H1 (cell line): Measurements from ENCODE around the gene PCCA. TPM values are rescaled to one million over a fixed set of nuclear protein-coding genes. Genes with fewer than 3 reads are reported as not detected.

ENCODE experiments used
- CTCF ChIA-PET: fragments of 300-600 bp; sonication (Branson Sonifier 250); formaldehyde crosslinking; loops from one replicate; lab custom pipeline; 2021; ENCODE audit not compliant: partially characterized antibody; lab: Charles Lee
- POLR2A ChIA-PET: fragments of 300-600 bp; sonication (Branson Sonifier 250); formaldehyde crosslinking; loops from one replicate; lab custom pipeline; 2021; ENCODE audit warnings: inconsistent platforms; ENCODE audit not compliant: partially characterized antibody; lab: Charles Lee
- DNase-seq, 2 experiments: peaks; one replicate each; pipeline versions ENCODE4 v3.0.0 to v3.0.0-alpha.2; 2010 to 2022; ENCODE audit warnings: low spot score in 2 of 2, low read depth in 1 of 2, mixed read lengths in 1 of 2
- FAIRE-seq: peaks from 2 replicates; lab custom pipeline; 2011; peaks lifted over from hg19 to GRCh38; lab: Jason Lieb, UNC
- H2AFZ ChIP-seq: 2 replicates; pipeline ENCODE4 v1.8.1; 2012; ENCODE audit warnings: low read length, inconsistent platforms
- H2AK5ac ChIP-seq: 2 replicates; pipeline ENCODE4 v1.6.1; 2013; ENCODE audit warnings: low read depth, low read length
- H2BK120ac ChIP-seq: replicated peaks from 2 replicates; pipeline ENCODE3; 2013; ENCODE audit warnings: low read depth, low read length, inconsistent platforms
- H2BK12ac ChIP-seq: 2 replicates; pipeline ENCODE4 v1.6.1; 2013; ENCODE audit warnings: low read depth, low read length
- H2BK15ac ChIP-seq: 2 replicates; pipeline ENCODE4 v1.6.1; 2013; ENCODE audit warnings: low read length
- H2BK20ac ChIP-seq: 2 replicates; pipeline ENCODE4 v1.6.1; 2013; ENCODE audit warnings: low read length
- H2BK5ac ChIP-seq: 2 replicates; pipeline ENCODE4 v1.6.1; 2013; ENCODE audit warnings: low read depth, low read length
- H3K14ac ChIP-seq: 2 replicates; pipeline ENCODE4 v1.6.1; 2013; ENCODE audit warnings: inconsistent platforms; ENCODE audit not compliant: insufficient read length
- H3K18ac ChIP-seq: 2 replicates; pipeline ENCODE4 v1.6.1; 2013; ENCODE audit warnings: low read length; ENCODE audit errors: extremely low read depth
- H3K23ac ChIP-seq: 2 replicates; pipeline ENCODE4 v1.6.1; 2013; ENCODE audit warnings: inconsistent platforms; ENCODE audit not compliant: insufficient read length
- H3K23me2 ChIP-seq: 2 replicates; pipeline ENCODE4 v1.6.1; 2013; ENCODE audit warnings: low read depth, low read length
- H3K27ac ChIP-seq: 2 replicates; pipeline ENCODE4 v1.6.1; 2011; ENCODE audit warnings: low read depth, low read length, inconsistent platforms
- H3K27me3 ChIP-seq, 4 experiments: replicated peaks in 1 of 4; 1 replicate in 1 of 4; 2 replicates in 3 of 4; pipeline versions ENCODE4 v1.6.1 to v1.8.1; 2011 to 2013; ENCODE audit warnings: low read length in 3 of 4, mild to moderate bottlenecking in 3 of 4, inconsistent platforms in 2 of 4, mixed read lengths in 2 of 4, moderate library complexity in 1 of 4; ENCODE audit not compliant: control insufficient read depth in 3 of 4, insufficient read depth in 3 of 4; ENCODE audit errors: extremely low read depth in 1 of 4
- H3K36me3 ChIP-seq, 4 experiments: 2 replicates each; pipeline versions ENCODE4 v1.6.1 to v1.8.1; 2011 to 2013; ENCODE audit warnings: mild to moderate bottlenecking in 4 of 4, low read length in 3 of 4, moderate library complexity in 2 of 4, control low read depth in 1 of 4, inconsistent platforms in 1 of 4; ENCODE audit not compliant: insufficient read depth in 4 of 4, control insufficient read depth in 2 of 4
- H3K4ac ChIP-seq: replicated peaks from 2 replicates; pipeline ENCODE3; 2013; ENCODE audit warnings: low read length, low read depth, mixed read lengths, inconsistent platforms; ENCODE audit not compliant: insufficient read length
- H3K4me1 ChIP-seq, 4 experiments: replicated peaks in 1 of 4; 1 replicate in 1 of 4; 2 replicates in 3 of 4; pipeline versions ENCODE4 v1.6.1 to v1.8.1; 2011 to 2013; ENCODE audit warnings: low read length in 3 of 4, inconsistent platforms in 2 of 4, mixed read lengths in 1 of 4; ENCODE audit not compliant: insufficient read depth in 4 of 4, control insufficient read depth in 3 of 4
- H3K4me2 ChIP-seq, 2 experiments: 2 replicates each; pipeline versions ENCODE4 v1.6.1 to v1.8.1; 2011 to 2013; ENCODE audit warnings: low read depth in 2 of 2, low read length in 2 of 2, control low read depth in 1 of 2, inconsistent platforms in 1 of 2, mild to moderate bottlenecking in 1 of 2; ENCODE audit not compliant: insufficient read depth in 1 of 2
- H3K4me3 ChIP-seq, 4 experiments: fragments of 200-600, 300-600 bp in 1 of 4; sonication (generic), shearing (Covaris generic), sonication (Bioruptor Twin) in 1 of 4; 2 replicates each; pipeline versions ENCODE4 v1.5.1 to v1.8.1; 2011 to 2016; ENCODE audit warnings: low read length in 4 of 4, low read depth in 3 of 4, control low read depth in 2 of 4, inconsistent platforms in 2 of 4, mild to moderate bottlenecking in 2 of 4, mixed read lengths in 1 of 4, moderate library complexity in 1 of 4; ENCODE audit not compliant: insufficient read depth in 2 of 4; ENCODE audit errors: extremely low read depth in 1 of 4
- H3K56ac ChIP-seq: replicated peaks from 2 replicates; pipeline ENCODE3; 2013; ENCODE audit warnings: low read depth, mild to moderate bottlenecking, mixed read lengths, low read length, inconsistent platforms; ENCODE audit not compliant: insufficient read length
- H3K79me1 ChIP-seq: 2 replicates; pipeline ENCODE4 v1.6.1; 2013; ENCODE audit warnings: low read depth, low read length, control low read depth
- H3K79me2 ChIP-seq, 2 experiments: 2 replicates each; pipeline versions ENCODE4 v1.6.1 to v1.8.1; 2012 to 2013; ENCODE audit warnings: low read length in 2 of 2, mild to moderate bottlenecking in 2 of 2, inconsistent platforms in 1 of 2; ENCODE audit not compliant: insufficient read depth in 2 of 2, control insufficient read depth in 1 of 2
- H3K9ac ChIP-seq, 4 experiments: replicated peaks in 1 of 4; 1 replicate in 1 of 4; 2 replicates in 3 of 4; pipeline versions ENCODE4 v1.6.1 to v1.8.1; 2011 to 2013; ENCODE audit warnings: low read depth in 3 of 4, low read length in 3 of 4, control low read depth in 2 of 4, mild to moderate bottlenecking in 2 of 4, moderate library complexity in 2 of 4, inconsistent platforms in 1 of 4; ENCODE audit errors: extremely low read depth in 1 of 4
- H3K9me3 ChIP-seq, 2 experiments: 2 replicates each; pipeline versions ENCODE4 v1.6.1 to v1.8.1; 2012 to 2013; ENCODE audit warnings: mild to moderate bottlenecking in 2 of 2, moderate library complexity in 2 of 2, control low read depth in 1 of 2, inconsistent platforms in 1 of 2, low read depth in 1 of 2, low read length in 1 of 2, mixed read lengths in 1 of 2; ENCODE audit not compliant: insufficient read depth in 2 of 2
- H4K20me1 ChIP-seq, 2 experiments: replicated peaks in 1 of 2; 2 replicates each; pipeline versions ENCODE3 to v1.8.1; 2011 to 2013; ENCODE audit warnings: inconsistent platforms in 2 of 2, low read length in 2 of 2, mild to moderate bottlenecking in 1 of 2; ENCODE audit not compliant: insufficient read depth in 2 of 2, control insufficient read depth in 1 of 2
- H4K5ac ChIP-seq: 2 replicates; pipeline ENCODE4 v1.6.1; 2013; ENCODE audit warnings: low read length, low read depth, mixed read lengths, inconsistent platforms; ENCODE audit not compliant: insufficient read length
- H4K8ac ChIP-seq: 2 replicates; pipeline ENCODE4 v1.8.0; 2013; ENCODE audit warnings: mild to moderate bottlenecking, moderate library complexity, low read length, inconsistent platforms; ENCODE audit not compliant: insufficient read depth; ENCODE audit errors: extremely low read depth
- H4K91ac ChIP-seq: replicated peaks from 2 replicates; pipeline ENCODE3; 2013; ENCODE audit warnings: low read length, mixed read lengths, inconsistent platforms; ENCODE audit not compliant: insufficient read length
- CHD2 ChIP-seq: IDR thresholded peaks from 2 replicates; pipeline ENCODE4 v1.6.1; 2012; ENCODE audit warnings: low read length, improper control_type of control experiment
- KDM4A ChIP-seq: IDR thresholded peaks from one replicate; pipeline ENCODE4 v1.7.1; 2012; ENCODE audit warnings: low read depth, mild to moderate bottlenecking, moderate library complexity, low read length, inconsistent platforms; ENCODE audit not compliant: severe bottlenecking
- SIN3A ChIP-seq, 2 experiments: IDR thresholded peaks in 1 of 2; conservative IDR thresholded peaks in 1 of 2; 2 replicates each; pipeline ENCODE4 v1.6.1; 2011 to 2012; ENCODE audit warnings: low read length in 2 of 2, improper control_type of control experiment in 1 of 2, low read depth in 1 of 2, mild to moderate bottlenecking in 1 of 2
- SIRT6 ChIP-seq: IDR thresholded peaks from one replicate; pipeline ENCODE4 v1.7.1; 2012; ENCODE audit warnings: low read length, inconsistent platforms
- TBP ChIP-seq: IDR thresholded peaks from 2 replicates; pipeline ENCODE4 v1.6.1; 2011; ENCODE audit warnings: low read depth, low read length, improper control_type of control experiment
- WGBS, 2 experiments: shearing (Covaris generic) in 1 of 2; methylation state at CpG; one replicate each; pipeline versions ENCODE4 v1.1.6 to v1.1.7; 2013 to 2015; ENCODE audit warnings: low lambda C conversion rate in 2 of 2, mixed read lengths in 2 of 2, inconsistent platforms in 1 of 2, low coverage in 1 of 2, missing lambda C conversion rate in 1 of 2; ENCODE audit not compliant: insufficient replicate concordance in 2 of 2, insufficient coverage in 1 of 2, insufficient read length in 1 of 2; ENCODE audit errors: extremely low coverage in 1 of 2, missing lambda C conversion rate in 1 of 2; 5-methylcytosine and 5-hydroxymethylcytosine counted together
- polyA plus RNA-seq, 7 experiments: library from polyadenylated mRNA; depleted of rRNA in 3 of 7; stranded (reverse) in 5 of 7; unstranded in 2 of 7; fragments of >200 nt in 5 of 7; fragments of 200-250 nt in 2 of 7; gene quantifications; 1 replicate in 5 of 7; 2 replicates in 1 of 7; 4 replicates in 1 of 7; pipeline versions ENCODE4 v1.2.1 to v1.2.3, GENCODE V29; 2011 to 2013; ENCODE audit warnings: missing spikeins in 2 of 7, mixed read lengths in 2 of 7
- total RNA-seq: library from RNA; stranded (reverse); fragmentation: NEBNext Ultra II Directional; extraction: Animal tissue kit (Norgen Biotek cat#: 25700); gene quantifications from 2 replicates; pipeline ENCODE4 v1.2.1, GENCODE V29; 2021

The PCCA gene
- total and polyA plus RNA-seq, 2 of the 8 experiments (the other 6 are each of a cell fraction or from before 2014, with no cell fraction given) = 18.4 to 49.8 TPM

DNA sequence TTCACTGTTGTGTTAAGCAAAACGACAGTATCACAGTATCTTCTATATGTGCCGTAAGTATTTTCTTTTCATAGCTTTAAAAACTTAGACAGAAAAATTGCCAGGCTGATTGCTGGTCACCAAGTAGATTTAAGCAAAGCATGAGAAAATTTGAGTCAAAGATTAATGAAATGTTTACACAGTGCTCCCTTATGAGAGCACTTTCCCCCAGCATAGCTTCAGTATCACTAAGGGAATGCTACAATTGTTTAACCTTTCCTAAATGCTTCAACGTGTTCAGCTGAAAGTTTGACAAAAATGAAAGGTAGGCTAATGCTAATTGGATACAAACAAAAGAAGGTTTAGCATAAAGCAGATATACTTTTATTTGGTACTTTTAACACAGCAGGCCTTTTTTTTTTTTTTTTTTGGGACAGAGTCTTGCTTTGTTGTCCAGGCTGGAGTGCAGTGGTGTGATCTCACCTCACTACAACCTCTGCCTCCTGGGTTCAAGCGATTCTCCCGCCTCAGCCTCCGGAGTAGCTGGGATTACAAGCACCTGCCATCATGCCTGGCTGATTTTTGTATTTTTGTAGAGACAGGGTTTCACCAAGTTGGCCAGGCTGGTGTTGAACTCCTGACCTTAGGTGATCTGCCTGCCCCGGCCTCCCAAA, 23.4 kb downstream of the PCCA start:
- no peak overlapping the region for H2BK15ac ChIP-seq
- no peak overlapping the region for H3K18ac ChIP-seq
- H3K14ac ChIP-seq = no peak overlapping the region
- no peaks in the 10 kb centered on the region for H3K27me3 ChIP-seq
- H3K79me2 ChIP-seq = peaks cover 0 to 31% of the 10 kb centered on the region in 2 experiments; a peak in 2 of 4 replicates
- H3K79me1 ChIP-seq = no peaks in the 10 kb centered on the region; the same call in 1 of the 2 replicates
- FAIRE-seq (no peak), DNase-seq (no peak)
- H4K8ac ChIP-seq = no peak overlapping the region
- ChIA-PET CTCF (no interaction called here), POLR2A (no interaction called here)
- H3K56ac ChIP-seq = no peak overlapping the region
- H2BK12ac ChIP-seq = no peak overlapping the region
- H4K20me1 ChIP-seq = peaks cover 0 to 1% of the 10 kb centered on the region in 2 experiments
- H2AFZ ChIP-seq = no peak overlapping the region
- H4K5ac ChIP-seq = no peak overlapping the region
- H3K27ac ChIP-seq = no peak overlapping the region
- no peak overlapping the region for H4K91ac ChIP-seq
- H2BK5ac ChIP-seq = no peak overlapping the region
- H3K4me2 ChIP-seq = no peak overlapping the region
- no peaks in the 10 kb centered on the region for H3K9me3 ChIP-seq
- peaks cover 4 to 28% (median 13%) of the 10 kb centered on the region in 4 experiments; a peak in 6 of 8 replicates for H3K36me3 ChIP-seq
- no peak overlapping the region for H2BK20ac ChIP-seq
- no peak overlapping the region for H3K4ac ChIP-seq
- no peaks in the 10 kb centered on the region for H3K23me2 ChIP-seq
- no peaks in the 10 kb centered on the region; a peak in 1 of 7 replicates for H3K4me1 ChIP-seq
- no peak overlapping the region for H3K9ac ChIP-seq
- no peak overlapping the region for H2AK5ac ChIP-seq
- H3K23ac ChIP-seq = no peak overlapping the region
- no peak overlapping the region for H2BK120ac ChIP-seq
- H3K4me3 ChIP-seq = no peak overlapping the region
- 90% methylated on average over 7 of the region's 7 CpGs; no CpG with 5 or more reads in 1 of the 2 experiments for WGBS, 2 experiments
- TF ChIP-seq TBP (no peak), CHD2 (no peak), SIRT6 (no peak), KDM4A (no peak), SIN3A (conservative IDR thresholded peaks at IDR 0.05 in 1 of 2, IDR thresholded peaks at IDR 0.05 in 1 of 2; ENCODE audit: low read depth in 1 of 2, low read length in 2 of 2) (no peak)
